H1 (cell line): ENCODE results near the gene MYH11.

Experiments
- EP300 ChIP-seq, 2 experiments: IDR thresholded peaks; 1 replicate in 1 of 2; 2 replicates in 1 of 2; pipeline ENCODE4 v1.6.1; 2011 to 2012; ENCODE audit warnings: low read depth in 2 of 2, low read length in 2 of 2, mild to moderate bottlenecking in 2 of 2, borderline replicate concordance in 1 of 2, inconsistent platforms in 1 of 2, moderate library complexity in 1 of 2
- POLR2A ChIP-seq, 2 experiments: IDR thresholded peaks; 1 replicate in 1 of 2; 2 replicates in 1 of 2; pipeline ENCODE4 v1.6.1; 2011; ENCODE audit warnings: low read depth in 2 of 2, low read length in 2 of 2, mild to moderate bottlenecking in 2 of 2; ENCODE audit errors: control extremely low read depth in 1 of 2
- POLR2AphosphoS5 ChIP-seq: IDR thresholded peaks from 2 replicates; pipeline ENCODE4 v1.6.1; 2011; ENCODE audit warnings: low read depth, low read length
- RNF2 ChIP-seq: fragments of 200-900, 300-1000 bp; sonication (generic); IDR thresholded peaks from 2 replicates; pipeline ENCODE4 v1.7.1; 2016; ENCODE audit warnings: borderline replicate concordance, low read depth, mild to moderate bottlenecking, antibody characterized with exemption, low read length; ENCODE audit not compliant: poor library complexity, severe bottlenecking; ENCODE audit errors: missing control alignments
- RXRA ChIP-seq: IDR thresholded peaks from 2 replicates; pipeline ENCODE4 v1.6.1; 2011; ENCODE audit warnings: low read depth, mild to moderate bottlenecking, low read length, moderate library complexity; ENCODE audit not compliant: insufficient read depth
- TAF7 ChIP-seq: optimal IDR thresholded peaks from 2 replicates; pipeline ENCODE3; 2011; ENCODE audit warnings: low read depth, mild to moderate bottlenecking, inconsistent platforms, low read length, moderate library complexity, borderline replicate concordance
- YY1 ChIP-seq: IDR thresholded peaks from 2 replicates; pipeline ENCODE4 v1.6.1; 2011; ENCODE audit warnings: low read depth, mild to moderate bottlenecking, low read length
- ZNF274 ChIP-seq: IDR thresholded peaks from 2 replicates; pipeline ENCODE4 v1.7.0; 2012; ENCODE audit warnings: low read length, borderline replicate concordance; ENCODE audit errors: extremely low read depth
- TF ChIP-seq, protein P1 (sequence below), 3 experiments: IDR thresholded peaks; 1 replicate in 2 of 3; 2 replicates in 1 of 3; pipeline versions ENCODE4 v1.5.1 to v1.6.1; 2011; ENCODE audit warnings: low read length in 3 of 3, mild to moderate bottlenecking in 3 of 3, inconsistent platforms in 2 of 3, low read depth in 1 of 3, moderate library complexity in 1 of 3; ENCODE audit not compliant: insufficient read depth in 1 of 3; ENCODE audit errors: control extremely low read depth in 1 of 3

DNA sequence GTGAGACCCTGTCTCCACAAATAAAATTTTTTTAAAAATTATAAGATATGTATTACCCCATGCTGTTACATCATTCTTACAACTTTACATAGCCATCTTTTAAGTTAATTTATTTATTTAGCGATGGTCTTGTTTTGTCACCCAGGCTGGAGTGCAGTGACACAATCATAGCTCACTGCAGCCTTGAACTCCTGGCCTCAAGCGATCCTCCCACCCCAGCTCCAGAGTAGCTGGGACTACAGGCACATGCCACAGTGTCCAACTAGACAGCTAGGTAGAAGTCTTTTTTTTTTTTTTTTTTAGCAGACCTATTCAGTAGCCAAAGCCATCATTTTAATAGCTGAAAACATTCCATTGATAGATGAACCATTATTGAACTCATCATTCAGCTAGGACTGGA lies 114.1 kb downstream of the MYH11 start:
- TF ChIP-seq YY1 (no peak), TAF7 (no peak), ZNF274 (no peak), EP300 (IDR thresholded peaks at IDR 0.05; ENCODE audit: borderline replicate concordance in 1 of 2, low read depth in 2 of 2, low read length in 2 of 2) (no peak), POLR2A (IDR thresholded peaks at IDR 0.05; ENCODE audit: control extremely low read depth in 1 of 2, low read depth in 2 of 2, low read length in 2 of 2) (no peak), POLR2AphosphoS5 (no peak), RXRA (no peak), RNF2 (no peak)
- TF ChIP-seq, protein P1, sequence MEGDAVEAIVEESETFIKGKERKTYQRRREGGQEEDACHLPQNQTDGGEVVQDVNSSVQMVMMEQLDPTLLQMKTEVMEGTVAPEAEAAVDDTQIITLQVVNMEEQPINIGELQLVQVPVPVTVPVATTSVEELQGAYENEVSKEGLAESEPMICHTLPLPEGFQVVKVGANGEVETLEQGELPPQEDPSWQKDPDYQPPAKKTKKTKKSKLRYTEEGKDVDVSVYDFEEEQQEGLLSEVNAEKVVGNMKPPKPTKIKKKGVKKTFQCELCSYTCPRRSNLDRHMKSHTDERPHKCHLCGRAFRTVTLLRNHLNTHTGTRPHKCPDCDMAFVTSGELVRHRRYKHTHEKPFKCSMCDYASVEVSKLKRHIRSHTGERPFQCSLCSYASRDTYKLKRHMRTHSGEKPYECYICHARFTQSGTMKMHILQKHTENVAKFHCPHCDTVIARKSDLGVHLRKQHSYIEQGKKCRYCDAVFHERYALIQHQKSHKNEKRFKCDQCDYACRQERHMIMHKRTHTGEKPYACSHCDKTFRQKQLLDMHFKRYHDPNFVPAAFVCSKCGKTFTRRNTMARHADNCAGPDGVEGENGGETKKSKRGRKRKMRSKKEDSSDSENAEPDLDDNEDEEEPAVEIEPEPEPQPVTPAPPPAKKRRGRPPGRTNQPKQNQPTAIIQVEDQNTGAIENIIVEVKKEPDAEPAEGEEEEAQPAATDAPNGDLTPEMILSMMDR (IDR thresholded peaks at IDR 0.05; ENCODE audit: control extremely low read depth in 1 of 3, insufficient read depth in 1 of 3, low read depth in 1 of 3, low read length in 3 of 3) = no peak
